Endothelial cell of umbilical vein (primary cell): ENCODE results near the gene TMEM121. TPM values are rescaled to one million over a fixed set of nuclear protein-coding genes. Genes with fewer than 3 reads are reported as not detected.

Experiments
- BruUV-seq: library from RNA; stranded (reverse); fragments of 400-500 nt; replicated peaks from 2 replicates; lab custom pipeline; 2021; lab: Mats Ljungman, UMichigan
- CTCF ChIA-PET: fragments of 300-600, 350-600 bp; sonication (Branson Sonifier 250); formaldehyde crosslinking; loops from one replicate; lab custom pipeline; 2021; ENCODE audit warnings: antibody characterized with exemption, inconsistent platforms; lab: Charles Lee
- POLR2A ChIA-PET: fragments of 300-600, 350-600 bp; sonication (Branson Sonifier 250); formaldehyde crosslinking; loops from one replicate; lab custom pipeline; 2021; ENCODE audit warnings: antibody characterized with exemption, inconsistent platforms; lab: Charles Lee
- DNase-seq: peaks from one replicate; pipeline ENCODE4 v3.0.0-alpha.2; 2011; ENCODE audit warnings: low read depth, low spot score
- FAIRE-seq: peaks from 2 replicates; lab custom pipeline; 2011; peaks lifted over from hg19 to GRCh38; lab: Jason Lieb, UNC
- H2AFZ ChIP-seq: 2 replicates; pipeline ENCODE4 v1.6.0; 2012; ENCODE audit warnings: low read depth, low read length, control low read depth, inconsistent platforms
- H3K27ac ChIP-seq: 2 replicates; pipeline ENCODE4 v1.5.1; 2011; ENCODE audit warnings: low read depth, mild to moderate bottlenecking, control low read depth, low read length, moderate library complexity; ENCODE audit not compliant: insufficient read depth
- H3K27me3 ChIP-seq, 2 experiments: 2 replicates each; pipeline versions ENCODE4 v1.6.0 to v1.6.1; 2011; ENCODE audit warnings: low read length in 2 of 2, mixed read lengths in 1 of 2; ENCODE audit not compliant: control insufficient read depth in 2 of 2, insufficient read depth in 2 of 2
- H3K36me3 ChIP-seq, 2 experiments: 2 replicates in 1 of 2; 3 replicates in 1 of 2; pipeline ENCODE4 v1.5.1; 2011; ENCODE audit warnings: low read length in 2 of 2, mild to moderate bottlenecking in 1 of 2, moderate library complexity in 1 of 2; ENCODE audit not compliant: control insufficient read depth in 2 of 2, insufficient read depth in 2 of 2; ENCODE audit errors: extremely low read depth in 1 of 2
- H3K4me1 ChIP-seq: 3 replicates; pipeline ENCODE4 v1.5.1; 2011; ENCODE audit warnings: mild to moderate bottlenecking, low read length; ENCODE audit not compliant: control insufficient read depth, insufficient read depth; ENCODE audit errors: extremely low read depth
- H3K4me2 ChIP-seq: 2 replicates; pipeline ENCODE4 v1.6.1; 2011; ENCODE audit warnings: low read length, control low read depth, mixed read lengths; ENCODE audit not compliant: insufficient read depth
- H3K4me3 ChIP-seq, 3 experiments: fragments of 200-600 bp in 1 of 3; sonication (generic), shearing (Covaris generic) in 1 of 3; replicated peaks in 1 of 3; 2 replicates each; pipeline ENCODE4 v1.5.1; 2011 to 2016; ENCODE audit warnings: control low read depth in 3 of 3, low read length in 3 of 3, mild to moderate bottlenecking in 2 of 3, inconsistent platforms in 1 of 3, low read depth in 1 of 3, moderate library complexity in 1 of 3; ENCODE audit not compliant: insufficient read depth in 1 of 3
- H3K79me2 ChIP-seq: 2 replicates; pipeline ENCODE4 v1.6.0; 2012; ENCODE audit warnings: low read length, inconsistent platforms; ENCODE audit not compliant: control insufficient read depth, insufficient read depth
- H3K9ac ChIP-seq: replicated peaks from 2 replicates; pipeline ENCODE3; 2011; ENCODE audit warnings: low read length, control low read depth; ENCODE audit not compliant: insufficient read depth; ENCODE audit errors: extremely low read depth
- H3K9me1 ChIP-seq: replicated peaks from 3 replicates; pipeline ENCODE4 v1.6.0; 2011; ENCODE audit warnings: mild to moderate bottlenecking, low read length; ENCODE audit not compliant: control insufficient read depth, insufficient read depth; ENCODE audit errors: extremely low read depth
- H3K9me3 ChIP-seq: replicated peaks from 2 replicates; pipeline ENCODE4 v1.5.1; 2012; ENCODE audit warnings: low read length, inconsistent platforms; ENCODE audit not compliant: control insufficient read depth, insufficient read depth
- H4K20me1 ChIP-seq: replicated peaks from 2 replicates; pipeline ENCODE3; 2011; ENCODE audit warnings: mild to moderate bottlenecking, low read length; ENCODE audit not compliant: control insufficient read depth, insufficient read depth; ENCODE audit errors: extremely low read depth
- EZH2 ChIP-seq: IDR thresholded peaks from 2 replicates; pipeline ENCODE4 v1.6.1; 2012; ENCODE audit warnings: borderline replicate concordance, low read depth, mild to moderate bottlenecking, moderate library complexity, low read length, inconsistent platforms; ENCODE audit not compliant: severe bottlenecking
- FOS ChIP-seq: IDR thresholded peaks from 2 replicates; pipeline ENCODE4 v1.6.1; 2011; ENCODE audit warnings: mild to moderate bottlenecking, low read length, moderate library complexity, borderline replicate concordance; ENCODE audit not compliant: insufficient read depth
- GATA2 ChIP-seq: IDR thresholded peaks from 2 replicates; pipeline ENCODE4 v1.7.0; 2011; ENCODE audit warnings: low read depth, mild to moderate bottlenecking, moderate library complexity, mixed read lengths, low read length; ENCODE audit not compliant: insufficient read length, insufficient read depth
- JUN ChIP-seq: IDR thresholded peaks from 2 replicates; pipeline ENCODE4 v1.6.1; 2011; ENCODE audit warnings: borderline replicate concordance, low read depth; ENCODE audit not compliant: insufficient read length, insufficient read depth
- MYC ChIP-seq: IDR thresholded peaks from one replicate; pipeline ENCODE4 v1.6.1; 2011; ENCODE audit warnings: mild to moderate bottlenecking, low read depth, low read length
- POLR2A ChIP-seq: IDR thresholded peaks from 2 replicates; pipeline ENCODE4 v1.6.1; 2012; ENCODE audit warnings: low read depth, mild to moderate bottlenecking, control low read depth, low read length
- POLR2AphosphoS5 ChIP-seq: IDR thresholded peaks from 2 replicates; pipeline ENCODE4 v1.6.1; 2012; ENCODE audit warnings: low read depth, mild to moderate bottlenecking, control low read depth, low read length, moderate library complexity; ENCODE audit not compliant: insufficient read depth
- dilution Hi-C: fragments of 300-500 bp; cut with MboI; formaldehyde crosslinking; loops from one replicate; pipeline ENCODE4 v1.15.0; 2019; ENCODE audit warnings: low sequenced_read_pairs; ENCODE audit not compliant: extremely low pct_ligation_motif_present
- intact Hi-C: fragments of 100-400 bp; cut with micrococcal nuclease; formaldehyde crosslinking; loops from one replicate; pipeline ENCODE4 v1.10.0; 2022
- polyA plus RNA-seq, 4 experiments: library from polyadenylated mRNA; depleted of rRNA in 3 of 4; stranded (reverse) in 3 of 4; unstranded in 1 of 4; fragments of >200 nt; gene quantifications; 2 replicates each; pipeline versions ENCODE4 v1.2.1 to v1.2.3, GENCODE V29; 2011 to 2012; ENCODE audit warnings: missing spikeins in 1 of 4
- total RNA-seq: library from RNA; stranded (reverse); gene quantifications from 2 replicates; pipeline ENCODE4 v1.2.3, GENCODE V29; 2021
- TF ChIP-seq, protein P1 (sequence below): IDR thresholded peaks from 2 replicates; pipeline ENCODE4 v1.6.1; 2011; ENCODE audit not compliant: insufficient read depth, insufficient read length
- TF ChIP-seq, protein P2 (sequence below), 2 donors: IDR thresholded peaks; 1 replicate in 1 of 2; 2 replicates in 1 of 2; pipeline ENCODE4 v1.5.1; 2011; ENCODE audit warnings: low read length in 2 of 2, mild to moderate bottlenecking in 2 of 2, moderate library complexity in 2 of 2, control low read depth in 1 of 2, inconsistent platforms in 1 of 2, low read depth in 1 of 2; ENCODE audit not compliant: insufficient read depth in 1 of 2; ENCODE audit errors: extremely low read depth in 1 of 2

Gene TMEM121
- total and polyA plus RNA-seq, 2 donors (not counting 3 experiments of a cell fraction or from before 2014, with no cell fraction given): 4.8 to 7.7 TPM

DNA sequence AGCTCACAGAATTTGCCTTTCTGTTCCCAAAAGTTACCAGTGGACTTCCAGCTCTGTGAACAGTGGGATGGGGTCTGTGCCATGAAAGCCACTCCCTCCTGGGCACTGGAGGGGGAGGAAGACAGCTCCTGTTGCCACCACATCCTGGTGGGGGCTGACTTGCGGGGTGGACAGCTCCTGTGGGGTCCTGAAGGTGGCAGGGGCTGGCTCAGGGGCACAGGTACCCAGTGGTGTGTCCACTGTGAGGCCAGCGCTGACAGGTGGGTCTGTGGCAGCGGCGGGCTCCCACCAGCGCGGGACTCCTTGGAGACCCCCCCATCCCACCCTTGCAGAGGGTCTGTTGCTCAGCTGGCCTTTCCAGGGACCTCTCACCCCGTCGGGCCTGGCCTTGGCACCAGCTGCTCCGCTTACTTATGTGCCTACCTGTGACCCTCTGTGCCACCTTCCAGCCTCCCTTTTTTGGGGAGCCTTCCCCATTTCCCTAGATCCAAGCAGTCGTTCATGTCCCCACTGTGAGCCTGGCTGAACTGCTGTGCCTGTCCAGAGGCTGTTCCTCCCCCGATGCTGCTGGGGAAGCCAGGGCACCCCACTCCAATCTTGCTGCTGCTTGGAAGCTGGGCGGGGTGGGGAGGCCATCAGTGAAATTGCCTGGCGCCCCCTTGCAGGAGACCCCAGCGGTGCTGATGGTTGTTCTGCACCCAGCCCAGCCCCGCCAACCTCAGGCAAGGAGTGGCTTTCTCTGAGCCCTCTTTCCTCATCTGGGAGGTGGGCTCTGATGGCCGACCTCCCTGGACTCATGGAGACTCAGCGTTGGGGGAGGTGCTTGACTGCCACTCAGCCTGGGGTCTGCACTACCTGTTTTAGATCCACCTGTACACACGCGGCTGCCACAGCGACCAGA is 33.2 kb upstream of the TMEM121 start:
- Histone ChIP-seq H3K9me1 (no peaks in the 10 kb centered on the region), H3K79me2 (peaks cover 3% of the 10 kb centered on the region), H3K27ac (no peak overlapping the region), H3K36me3 (no peaks in the 10 kb centered on the region), H3K27me3 (no peaks in the 10 kb centered on the region), H4K20me1 (no peaks in the 10 kb centered on the region), H3K4me2 (no peak overlapping the region), H3K4me3 (no peak overlapping the region), H3K9me3 (no peaks in the 10 kb centered on the region), H2AFZ (no peak overlapping the region), H3K4me1 (peaks cover 2% of the 10 kb centered on the region), H3K9ac (no peak overlapping the region)
- CTCF ChIA-PET: interaction anchor here (2.0 to 5.1 kb wide), 2 partner anchors 35 to 122 kb away, joined by 7 to 239 read pairs; no protein-coding TSS in a partner anchor
- TF ChIP-seq, protein P1, sequence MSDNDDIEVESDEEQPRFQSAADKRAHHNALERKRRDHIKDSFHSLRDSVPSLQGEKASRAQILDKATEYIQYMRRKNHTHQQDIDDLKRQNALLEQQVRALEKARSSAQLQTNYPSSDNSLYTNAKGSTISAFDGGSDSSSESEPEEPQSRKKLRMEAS: no peak
- TF ChIP-seq GATA2: no peak
- TF ChIP-seq FOS: no peak
- no peak for TF ChIP-seq POLR2AphosphoS5
- TF ChIP-seq POLR2A: no peak
- TF ChIP-seq, protein P2, sequence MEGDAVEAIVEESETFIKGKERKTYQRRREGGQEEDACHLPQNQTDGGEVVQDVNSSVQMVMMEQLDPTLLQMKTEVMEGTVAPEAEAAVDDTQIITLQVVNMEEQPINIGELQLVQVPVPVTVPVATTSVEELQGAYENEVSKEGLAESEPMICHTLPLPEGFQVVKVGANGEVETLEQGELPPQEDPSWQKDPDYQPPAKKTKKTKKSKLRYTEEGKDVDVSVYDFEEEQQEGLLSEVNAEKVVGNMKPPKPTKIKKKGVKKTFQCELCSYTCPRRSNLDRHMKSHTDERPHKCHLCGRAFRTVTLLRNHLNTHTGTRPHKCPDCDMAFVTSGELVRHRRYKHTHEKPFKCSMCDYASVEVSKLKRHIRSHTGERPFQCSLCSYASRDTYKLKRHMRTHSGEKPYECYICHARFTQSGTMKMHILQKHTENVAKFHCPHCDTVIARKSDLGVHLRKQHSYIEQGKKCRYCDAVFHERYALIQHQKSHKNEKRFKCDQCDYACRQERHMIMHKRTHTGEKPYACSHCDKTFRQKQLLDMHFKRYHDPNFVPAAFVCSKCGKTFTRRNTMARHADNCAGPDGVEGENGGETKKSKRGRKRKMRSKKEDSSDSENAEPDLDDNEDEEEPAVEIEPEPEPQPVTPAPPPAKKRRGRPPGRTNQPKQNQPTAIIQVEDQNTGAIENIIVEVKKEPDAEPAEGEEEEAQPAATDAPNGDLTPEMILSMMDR (IDR thresholded peaks at IDR 0.05; ENCODE audit: extremely low read depth in 1 of 2, insufficient read depth in 1 of 2, low read depth in 1 of 2, low read length in 2 of 2): no peak
- no peak for TF ChIP-seq EZH2
- no peak for TF ChIP-seq MYC
- TF ChIP-seq JUN: no peak
- POLR2A ChIA-PET: no interaction called here
- dilution Hi-C loops: no loop called here
- no peak for FAIRE-seq
- intact Hi-C loops: loop anchor here (5.0 kb wide), 2 partner anchors 296 to 816 kb away; no protein-coding TSS in a partner anchor
- no TSS peak for BruUV-seq
- DNase-seq: no peak
